ENCODE measurements around the gene KRT39.

Gene KRT39

GRCh38 chr17:40966848-40967247 lies at the start of gene KRT39:
Gene KRT39, minus strand, starts transcription at chr17:40966948. Its CDS starts 92 bp downstream, at chr17:40966856.
- Histone ChIP-seq H3K4me3 (ENCODE audit: low read depth, low read length) (no peak within 1 kb of the TSS), H3K79me2 (ENCODE audit: control insufficient read depth, insufficient read depth, low read length, unreplicated experiment) (no peaks in the 10 kb centered on the region), H2AFZ (ENCODE audit: low read length, unreplicated experiment) (no peak within 1 kb of the TSS), H3K36me3 (ENCODE audit: insufficient read depth, low read length) (no peaks in the 10 kb centered on the region), H3K27me3 (ENCODE audit: insufficient read depth, low read length) (no peaks in the 10 kb centered on the region), H3K4me1 (ENCODE audit: control insufficient read depth, insufficient read depth, low read length, unreplicated experiment) (peaks cover 4% of the 10 kb centered on the region), H3K27ac (ENCODE audit: low read depth, low read length) (no peak within 1 kb of the TSS)

GRCh38 chr17:41015454-41015853 lies 48.7 kb upstream of the KRT39 start:
- Histone ChIP-seq H3K36me3 (ENCODE audit: insufficient read depth, low read length) (no peaks in the 10 kb centered on the region), H3K4me1 (ENCODE audit: control insufficient read depth, insufficient read depth, low read length, unreplicated experiment) (no peaks in the 10 kb centered on the region), H3K27me3 (ENCODE audit: insufficient read depth, low read length) (no peaks in the 10 kb centered on the region), H3K79me2 (ENCODE audit: control insufficient read depth, insufficient read depth, low read length, unreplicated experiment) (no peaks in the 10 kb centered on the region), H3K4me3 (ENCODE audit: low read depth, low read length) (no peak overlapping the region), H2AFZ (ENCODE audit: low read length, unreplicated experiment) (no peak overlapping the region), H3K27ac (ENCODE audit: low read depth, low read length) (no peak overlapping the region)

GRCh38 chr17:41013606-41014005 lies 46.9 kb upstream of the KRT39 start:
- H3K27me3 ChIP-seq (ENCODE audit: insufficient read depth, low read length) = no peaks in the 10 kb centered on the region
- H3K79me2 ChIP-seq (ENCODE audit: control insufficient read depth, insufficient read depth, low read length, unreplicated experiment) = no peaks in the 10 kb centered on the region
- H3K27ac ChIP-seq (ENCODE audit: low read depth, low read length) = no peak overlapping the region
- no peak overlapping the region for H3K4me3 ChIP-seq (ENCODE audit: low read depth, low read length)
- H3K36me3 ChIP-seq (ENCODE audit: insufficient read depth, low read length) = no peaks in the 10 kb centered on the region
- no peaks in the 10 kb centered on the region for H3K4me1 ChIP-seq (ENCODE audit: control insufficient read depth, insufficient read depth, low read length, unreplicated experiment)
- H2AFZ ChIP-seq (ENCODE audit: low read length, unreplicated experiment) = no peak overlapping the region

- no peak overlapping the region for H2AFZ ChIP-seq (ENCODE audit: low read length, unreplicated experiment)
- H3K4me3 ChIP-seq (ENCODE audit: low read depth, low read length) = no peak overlapping the region
- no peak overlapping the region for H3K27ac ChIP-seq (ENCODE audit: low read depth, low read length)
- H3K4me1 ChIP-seq (ENCODE audit: control insufficient read depth, insufficient read depth, low read length, unreplicated experiment) = no peaks in the 10 kb centered on the region
- H3K79me2 ChIP-seq (ENCODE audit: control insufficient read depth, insufficient read depth, low read length, unreplicated experiment) = no peaks in the 10 kb centered on the region
- H3K36me3 ChIP-seq (ENCODE audit: insufficient read depth, low read length) = no peaks in the 10 kb centered on the region
- no peaks in the 10 kb centered on the region for H3K27me3 ChIP-seq (ENCODE audit: insufficient read depth, low read length)
These were observed 46.4 kb upstream of the KRT39 start for GRCh38 chr17:41013181-41013580.

GRCh38 chr17:41012326-41013120 lies 45.8 kb upstream of the KRT39 start:
- Histone ChIP-seq H3K4me1 (ENCODE audit: control insufficient read depth, insufficient read depth, low read length, unreplicated experiment) (no peaks in the 10 kb centered on the region), H3K4me3 (ENCODE audit: low read depth, low read length) (no peak overlapping the region), H3K27me3 (ENCODE audit: insufficient read depth, low read length) (no peaks in the 10 kb centered on the region), H2AFZ (ENCODE audit: low read length, unreplicated experiment) (no peak overlapping the region), H3K27ac (ENCODE audit: low read depth, low read length) (no peak overlapping the region), H3K36me3 (ENCODE audit: insufficient read depth, low read length) (no peaks in the 10 kb centered on the region), H3K79me2 (ENCODE audit: control insufficient read depth, insufficient read depth, low read length, unreplicated experiment) (no peaks in the 10 kb centered on the region)

- no peaks in the 10 kb centered on the region for H3K79me2 ChIP-seq (ENCODE audit: control insufficient read depth, insufficient read depth, low read length, unreplicated experiment)
- no peaks in the 10 kb centered on the region for H3K27me3 ChIP-seq (ENCODE audit: insufficient read depth, low read length)
- no peaks in the 10 kb centered on the region for H3K36me3 ChIP-seq (ENCODE audit: insufficient read depth, low read length)
- no peaks in the 10 kb centered on the region for H3K4me1 ChIP-seq (ENCODE audit: control insufficient read depth, insufficient read depth, low read length, unreplicated experiment)
- no peak overlapping the region for H3K27ac ChIP-seq (ENCODE audit: low read depth, low read length)
- H2AFZ ChIP-seq (ENCODE audit: low read length, unreplicated experiment) = no peak overlapping the region
- no peak overlapping the region for H3K4me3 ChIP-seq (ENCODE audit: low read depth, low read length)
These were observed 43.7 kb upstream of the KRT39 start for GRCh38 chr17:41010441-41010840.

- H3K27me3 ChIP-seq (ENCODE audit: insufficient read depth, low read length) = no peaks in the 10 kb centered on the region
- H3K27ac ChIP-seq (ENCODE audit: low read depth, low read length) = no peak overlapping the region
- H3K79me2 ChIP-seq (ENCODE audit: control insufficient read depth, insufficient read depth, low read length, unreplicated experiment) = no peaks in the 10 kb centered on the region
- H3K4me3 ChIP-seq (ENCODE audit: low read depth, low read length) = no peak overlapping the region
- H2AFZ ChIP-seq (ENCODE audit: low read length, unreplicated experiment) = no peak overlapping the region
- no peaks in the 10 kb centered on the region for H3K36me3 ChIP-seq (ENCODE audit: insufficient read depth, low read length)
- no peaks in the 10 kb centered on the region for H3K4me1 ChIP-seq (ENCODE audit: control insufficient read depth, insufficient read depth, low read length, unreplicated experiment)
These were observed 43.2 kb upstream of the KRT39 start for GRCh38 chr17:41009936-41010335.

- Histone ChIP-seq H3K4me3 (ENCODE audit: low read depth, low read length) (no peak overlapping the region), H3K4me1 (ENCODE audit: control insufficient read depth, insufficient read depth, low read length, unreplicated experiment) (no peaks in the 10 kb centered on the region), H2AFZ (ENCODE audit: low read length, unreplicated experiment) (no peak overlapping the region), H3K27me3 (ENCODE audit: insufficient read depth, low read length) (no peaks in the 10 kb centered on the region), H3K27ac (ENCODE audit: low read depth, low read length) (no peak overlapping the region), H3K36me3 (ENCODE audit: insufficient read depth, low read length) (no peaks in the 10 kb centered on the region), H3K79me2 (ENCODE audit: control insufficient read depth, insufficient read depth, low read length, unreplicated experiment) (no peaks in the 10 kb centered on the region)
These were observed 42.6 kb upstream of the KRT39 start for GRCh38 chr17:41009301-41009760.

GRCh38 chr17:41008811-41009210 lies 42.1 kb upstream of the KRT39 start, which contains the start of gene KRTAP3-1:
Gene KRTAP3-1, minus strand, starts transcription at chr17:41009128. Its CDS starts 54 bp downstream, at chr17:41009074.
- H3K36me3 ChIP-seq (ENCODE audit: insufficient read depth, low read length) = no peaks in the 10 kb centered on the region
- H3K27ac ChIP-seq (ENCODE audit: low read depth, low read length) = no peak within 1 kb of the TSS
- no peak within 1 kb of the TSS for H3K4me3 ChIP-seq (ENCODE audit: low read depth, low read length)
- no peaks in the 10 kb centered on the region for H3K4me1 ChIP-seq (ENCODE audit: control insufficient read depth, insufficient read depth, low read length, unreplicated experiment)
- H3K27me3 ChIP-seq (ENCODE audit: insufficient read depth, low read length) = no peaks in the 10 kb centered on the region
- H2AFZ ChIP-seq (ENCODE audit: low read length, unreplicated experiment) = no peak within 1 kb of the TSS
- no peaks in the 10 kb centered on the region for H3K79me2 ChIP-seq (ENCODE audit: control insufficient read depth, insufficient read depth, low read length, unreplicated experiment)

- Histone ChIP-seq H2AFZ (ENCODE audit: low read length, unreplicated experiment) (no peak overlapping the region), H3K79me2 (ENCODE audit: control insufficient read depth, insufficient read depth, low read length, unreplicated experiment) (no peaks in the 10 kb centered on the region), H3K27ac (ENCODE audit: low read depth, low read length) (no peak overlapping the region), H3K27me3 (ENCODE audit: insufficient read depth, low read length) (no peaks in the 10 kb centered on the region), H3K36me3 (ENCODE audit: insufficient read depth, low read length) (no peaks in the 10 kb centered on the region), H3K4me3 (ENCODE audit: low read depth, low read length) (no peak overlapping the region), H3K4me1 (ENCODE audit: control insufficient read depth, insufficient read depth, low read length, unreplicated experiment) (peaks cover 11% of the 10 kb centered on the region)
These were observed 37.6 kb upstream of the KRT39 start for GRCh38 chr17:41004397-41004796.

- no peak overlapping the region for H3K27ac ChIP-seq (ENCODE audit: low read depth, low read length)
- no peaks in the 10 kb centered on the region for H3K36me3 ChIP-seq (ENCODE audit: insufficient read depth, low read length)
- H3K79me2 ChIP-seq (ENCODE audit: control insufficient read depth, insufficient read depth, low read length, unreplicated experiment) = no peaks in the 10 kb centered on the region
- H3K27me3 ChIP-seq (ENCODE audit: insufficient read depth, low read length) = no peaks in the 10 kb centered on the region
- H3K4me1 ChIP-seq (ENCODE audit: control insufficient read depth, insufficient read depth, low read length, unreplicated experiment) = peaks cover 11% of the 10 kb centered on the region
- no peak overlapping the region for H3K4me3 ChIP-seq (ENCODE audit: low read depth, low read length)
- H2AFZ ChIP-seq (ENCODE audit: low read length, unreplicated experiment) = no peak overlapping the region
These were observed 37.2 kb upstream of the KRT39 start for GRCh38 chr17:41003926-41004325.

Data from ACC112 (cell line).